A673 (cell line): ENCODE data around the gene UBA6. TPM values are rescaled to one million over a fixed set of nuclear protein-coding genes. Genes with fewer than 3 reads are reported as not detected.

Experiments used
- BruUV-seq: library from RNA; stranded (reverse); fragments of 400-500 nt; replicated peaks from 2 replicates; lab custom pipeline; 2021; lab: Mats Ljungman, UMichigan
- CTCF ChIA-PET: fragments of 300-600 bp; sonication (Branson Sonifier 250); formaldehyde crosslinking; loops from one replicate; lab custom pipeline; 2022; ENCODE audit warnings: antibody characterized with exemption; lab: Charles Lee
- POLR2A ChIA-PET: fragments of 300-600 bp; sonication (Branson Sonifier 250); formaldehyde crosslinking; loops from one replicate; lab custom pipeline; 2022; ENCODE audit warnings: antibody characterized with exemption; ENCODE audit not compliant: low non-redundant PET; lab: Charles Lee
- DNase-seq: peaks from one replicate; pipeline ENCODE4 v3.0.0-alpha.2; 2015; ENCODE audit warnings: low spot score
- H3K27ac ChIP-seq: fragments of 200-600 bp; sonication (generic); 2 replicates; pipeline ENCODE4 v1.5.1; 2016; ENCODE audit warnings: mixed run types, low read depth, mild to moderate bottlenecking, mixed read lengths, antibody characterized with exemption, low read length; ENCODE audit not compliant: poor library complexity, severe bottlenecking
- H3K27me3 ChIP-seq: fragments of 200-600 bp; sonication (generic); replicated peaks from 2 replicates; pipeline ENCODE4 v1.6.1; 2017; ENCODE audit warnings: mixed run types, low read depth, mild to moderate bottlenecking, mixed read lengths, antibody characterized with exemption, low read length; ENCODE audit not compliant: insufficient read depth, poor library complexity
- H3K36me3 ChIP-seq: fragments of 200-600 bp; sonication (generic); 2 replicates; pipeline ENCODE4 v1.6.1; 2016; ENCODE audit warnings: mixed run types, mild to moderate bottlenecking, mixed read lengths, antibody characterized with exemption, low read length; ENCODE audit not compliant: insufficient read depth, poor library complexity, severe bottlenecking
- H3K4me1 ChIP-seq: fragments of 200-600 bp; sonication (generic); 2 replicates; pipeline ENCODE4 v1.6.1; 2017; ENCODE audit warnings: mixed run types, mild to moderate bottlenecking, mixed read lengths, antibody characterized with exemption, low read length; ENCODE audit not compliant: insufficient read depth, poor library complexity, severe bottlenecking
- H3K4me3 ChIP-seq: fragments of 200-600 bp; sonication (generic); 2 replicates; pipeline ENCODE4 v1.5.1; 2016; ENCODE audit warnings: low read depth, mixed run types, mild to moderate bottlenecking, mixed read lengths, low read length; ENCODE audit not compliant: poor library complexity, severe bottlenecking
- H3K9me3 ChIP-seq: fragments of 200-600 bp; sonication (generic); 2 replicates; pipeline ENCODE4 v1.6.1; 2016; ENCODE audit warnings: mixed run types, low read depth, mild to moderate bottlenecking, mixed read lengths, antibody characterized with exemption, low read length; ENCODE audit not compliant: poor library complexity, severe bottlenecking
- CTCF ChIP-seq: fragments of 300-800, 200-600 bp; sonication (generic); conservative IDR thresholded peaks from 2 replicates; pipeline ENCODE4 v1.5.1; 2017; ENCODE audit warnings: low read depth, mild to moderate bottlenecking, antibody characterized with exemption, low read length, moderate library complexity, mixed read lengths
- EZH2 ChIP-seq: fragments of 200-600 bp; sonication (generic); IDR thresholded peaks from 2 replicates; pipeline ENCODE4 v1.6.1; 2017; ENCODE audit warnings: borderline replicate concordance, low read depth, mild to moderate bottlenecking, mixed read lengths, antibody characterized with exemption, low read length; ENCODE audit not compliant: poor library complexity, severe bottlenecking
- intact Hi-C: fragments of 100-400 bp; cut with micrococcal nuclease; formaldehyde crosslinking; loops from one replicate; pipeline ENCODE4 v1.10.0; 2022; ENCODE audit not compliant: unreplicated experiment
- total RNA-seq: library from RNA; stranded (reverse); gene quantifications from 2 replicates; pipeline ENCODE4 v1.2.3, GENCODE V29; 2021

UBA6 gene
- total RNA-seq, 1 experiment from 2014 or later, result 33.2 TPM

DNA sequence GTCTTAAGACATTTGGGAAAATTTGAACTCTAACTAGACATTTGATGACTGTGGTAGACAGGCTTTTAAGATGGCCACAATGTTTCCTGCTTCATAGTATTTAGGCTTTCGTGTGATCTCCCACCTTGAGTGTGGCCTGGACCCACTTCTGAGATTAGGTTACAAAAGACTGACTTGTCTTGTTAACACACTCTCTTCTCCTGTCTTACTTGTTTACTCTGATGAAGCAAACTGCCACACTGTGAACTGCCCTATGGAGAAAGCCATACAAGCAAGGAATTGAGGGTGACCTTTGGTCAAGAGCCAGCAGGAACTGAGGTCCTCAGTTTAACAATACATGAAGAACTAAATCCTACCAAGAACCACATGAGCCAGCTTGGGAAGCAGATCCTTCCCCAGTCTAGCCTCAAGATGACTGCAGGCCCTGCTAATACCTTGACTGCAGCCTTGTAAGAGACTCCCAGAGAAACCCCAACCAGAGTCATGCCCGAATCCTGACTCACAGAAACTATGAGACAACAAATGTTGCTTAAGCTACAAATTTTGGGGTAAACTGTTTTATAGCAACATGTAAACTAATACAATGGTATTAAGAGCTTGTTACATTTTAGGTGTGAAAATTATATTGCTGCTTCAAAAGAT, 20.3 kb downstream of the UBA6 start:
- no peak overlapping the region for H3K4me3 ChIP-seq
- ChIA-PET POLR2A (no interaction called here), CTCF (no interaction called here)
- BruUV-seq, result no TSS peak
- TF ChIP-seq EZH2, result no peak
- TF ChIP-seq CTCF, result no peak
- peaks cover 10% of the 10 kb centered on the region for H3K36me3 ChIP-seq
- no peaks in the 10 kb centered on the region for H3K9me3 ChIP-seq
- H3K27ac ChIP-seq, result no peak overlapping the region
- intact Hi-C loops, result no loop called here
- DNase-seq, result no peak
- H3K27me3 ChIP-seq, result no peaks in the 10 kb centered on the region
- H3K4me1 ChIP-seq, result no peaks in the 10 kb centered on the region

- ChIA-PET POLR2A (no interaction called here), CTCF (no interaction called here)
- Histone ChIP-seq H3K27ac (no peak overlapping the region), H3K4me1 (no peaks in the 10 kb centered on the region), H3K4me3 (no peak overlapping the region), H3K27me3 (no peaks in the 10 kb centered on the region), H3K9me3 (no peaks in the 10 kb centered on the region), H3K36me3 (peaks cover 17% of the 10 kb centered on the region)
- intact Hi-C loops, result no loop called here
- TF ChIP-seq EZH2 (no peak), CTCF (no peak)
- BruUV-seq, result no TSS peak
- no peak for DNase-seq
Observed at GRCh38 chr4:67678612-67679011, 22.3 kb downstream of the UBA6 start.

DNA sequence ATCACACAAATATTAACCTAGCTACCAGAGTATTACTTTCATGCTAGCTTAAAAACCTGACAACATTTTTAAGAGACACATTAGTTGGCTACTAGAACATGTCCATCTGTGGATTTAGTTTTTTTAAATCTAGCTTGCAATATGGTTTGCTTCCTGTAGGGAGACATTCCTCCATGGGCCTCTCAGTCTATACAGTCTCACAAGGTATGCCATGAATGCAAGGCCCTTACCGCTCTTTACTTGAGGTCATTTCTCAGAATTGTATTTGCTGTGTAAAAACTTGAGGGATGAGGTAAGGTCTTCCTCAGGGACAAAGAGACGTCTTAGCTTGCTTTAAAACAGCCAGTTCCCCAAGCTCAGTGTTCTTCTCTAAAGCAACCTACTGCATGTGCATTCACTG, 26.9 kb downstream of the UBA6 start:
- DNase-seq, result no peak
- BruUV-seq, result no TSS peak
- intact Hi-C loops, result no loop called here
- peaks cover 17% of the 10 kb centered on the region for H3K36me3 ChIP-seq
- TF ChIP-seq CTCF, result no peak
- TF ChIP-seq EZH2, result no peak
- no peaks in the 10 kb centered on the region for H3K27me3 ChIP-seq
- CTCF ChIA-PET, result no interaction called here
- no peak overlapping the region for H3K4me3 ChIP-seq
- no peaks in the 10 kb centered on the region for H3K9me3 ChIP-seq
- H3K4me1 ChIP-seq, result no peaks in the 10 kb centered on the region
- H3K27ac ChIP-seq, result no peak overlapping the region
- POLR2A ChIA-PET, result no interaction called here
